HCT116 (cell line): ENCODE results near the gene CFAP74. TPM values are rescaled to one million over a fixed set of nuclear protein-coding genes. Genes with fewer than 3 reads are reported as not detected.

Experiments used
- ATAC-seq: fragments of 200-7000 bp; cut with Tn5 transposase; 2 replicates; pipeline ENCODE4 v1.9.1; 2020; ENCODE audit warnings: mild to moderate bottlenecking, moderate library complexity
- BruUV-seq: library from RNA; stranded (reverse); fragments of 400-500 nt; replicated peaks from 2 replicates; lab custom pipeline; 2021; lab: Mats Ljungman, UMichigan
- CTCF ChIA-PET: fragments of 300-600 bp; sonication (Branson Sonifier 250); formaldehyde crosslinking; loops from one replicate; lab custom pipeline; 2021; ENCODE audit warnings: antibody characterized with exemption; lab: Charles Lee
- POLR2A ChIA-PET: fragments of 300-600, 350-600 bp; sonication (Branson Sonifier 250); formaldehyde crosslinking; loops from one replicate; lab custom pipeline; 2021; ENCODE audit warnings: antibody characterized with exemption; lab: Charles Lee
- RAD21 ChIA-PET, 2 experiments: fragments of 300-600 bp; sonication (Branson Sonifier 250); formaldehyde crosslinking; loops; one replicate each; lab custom pipeline; 2023; ENCODE audit warnings: low total read pairs in 2 of 2; ENCODE audit not compliant: uncharacterized antibody in 2 of 2, unreplicated experiment in 2 of 2, low non-redundant PET in 1 of 2; lab: Charles Lee
- DNase-seq: peaks from one replicate; pipeline ENCODE4 v3.0.0-alpha.2; 2010; ENCODE audit warnings: low read depth, low spot score
- H2AFZ ChIP-seq: fragments of 200-600 bp; shearing (Covaris generic), sonication (generic); 2 replicates; pipeline ENCODE4 v1.6.1; 2017; ENCODE audit warnings: low read depth, mixed run types, mixed read lengths, antibody characterized with exemption, low read length; ENCODE audit not compliant: poor library complexity, severe bottlenecking
- H3K27ac ChIP-seq: 2 replicates; pipeline ENCODE4 v1.5.1; 2012; ENCODE audit warnings: low read depth, low read length
- H3K27me3 ChIP-seq: fragments of 200-600 bp; sonication (generic); 2 replicates; pipeline ENCODE4 v1.6.1; 2016; ENCODE audit warnings: mixed run types, low read length, mixed read lengths; ENCODE audit not compliant: insufficient read depth
- H3K36me3 ChIP-seq, 2 experiments: fragments of 200-500 bp in 1 of 2; fragments of 200-600 bp in 1 of 2; sonication (Bioruptor generic) in 1 of 2; sonication (generic) in 1 of 2; 2 replicates each; pipeline versions ENCODE4 v1.5.1 to v1.6.1; 2014 to 2016; ENCODE audit warnings: low read length in 2 of 2, inconsistent platforms in 1 of 2, mixed read lengths in 1 of 2, mixed run types in 1 of 2; ENCODE audit not compliant: insufficient read depth in 2 of 2, control insufficient read depth in 1 of 2
- H3K4me1 ChIP-seq, 2 experiments: fragments of 200-600 bp in 1 of 2; sonication (generic) in 1 of 2; 2 replicates each; pipeline versions ENCODE4 v1.5.1 to v1.6.1; 2012 to 2017; ENCODE audit warnings: low read length in 2 of 2, inconsistent platforms in 1 of 2, mild to moderate bottlenecking in 1 of 2, mixed read lengths in 1 of 2, mixed run types in 1 of 2, moderate library complexity in 1 of 2; ENCODE audit not compliant: insufficient read depth in 2 of 2, control insufficient read depth in 1 of 2
- H3K4me2 ChIP-seq: fragments of 200-600 bp; sonication (generic); 2 replicates; pipeline ENCODE4 v1.6.1; 2017; ENCODE audit warnings: mixed run types, low read length, mixed read lengths
- H3K4me3 ChIP-seq, 2 experiments: fragments of 200-600 bp in 1 of 2; sonication (generic) in 1 of 2; replicated peaks in 1 of 2; 2 replicates each; pipeline ENCODE4 v1.5.1; 2011 to 2016; ENCODE audit warnings: low read length in 2 of 2, control low read depth in 1 of 2, low read depth in 1 of 2, mild to moderate bottlenecking in 1 of 2, mixed read lengths in 1 of 2, mixed run types in 1 of 2
- H3K79me2 ChIP-seq: fragments of 200-600 bp; sonication (generic); 2 replicates; pipeline ENCODE4 v1.6.1; 2017; ENCODE audit warnings: mild to moderate bottlenecking, mixed run types, low read length, moderate library complexity, mixed read lengths; ENCODE audit not compliant: insufficient read depth
- H3K9ac ChIP-seq: fragments of 200-600 bp; sonication (generic); 2 replicates; pipeline ENCODE4 v1.6.1; 2016; ENCODE audit warnings: low read length, mixed read lengths
- H3K9me2 ChIP-seq: fragments of 200-600 bp; sonication (generic), shearing (Covaris generic); 2 replicates; pipeline ENCODE4 v1.6.1; 2017; ENCODE audit warnings: mixed run types, mild to moderate bottlenecking, moderate library complexity; ENCODE audit not compliant: insufficient read depth
- H3K9me3 ChIP-seq, 2 experiments: fragments of 200-500 bp in 1 of 2; fragments of 200-600 bp in 1 of 2; sonication (Bioruptor generic) in 1 of 2; sonication (generic) in 1 of 2; 2 replicates each; pipeline ENCODE4 v1.6.1; 2014 to 2017; ENCODE audit warnings: low read length in 2 of 2, mixed read lengths in 2 of 2, inconsistent platforms in 1 of 2, low read depth in 1 of 2, mild to moderate bottlenecking in 1 of 2, mixed run types in 1 of 2, moderate library complexity in 1 of 2; ENCODE audit not compliant: control insufficient read depth in 1 of 2, insufficient read depth in 1 of 2
- H4K20me1 ChIP-seq: fragments of 200-600 bp; sonication (generic), shearing (Covaris generic); 2 replicates; pipeline ENCODE4 v1.6.1; 2017; ENCODE audit warnings: mixed run types, mild to moderate bottlenecking, moderate library complexity; ENCODE audit not compliant: insufficient read depth
- ATF3 ChIP-seq: IDR thresholded peaks from 2 replicates; pipeline ENCODE4 v1.6.1; 2012
- CBX3 ChIP-seq: IDR thresholded peaks from 2 replicates; pipeline ENCODE4 v1.6.1; 2012; ENCODE audit warnings: low read depth
- CEBPB ChIP-seq: IDR thresholded peaks from 2 replicates; pipeline ENCODE4 v1.6.1; 2012; ENCODE audit warnings: low read depth
- CTCF ChIP-seq, 3 experiments: fragments of 200-600 bp in 1 of 3; sonication (generic) in 1 of 3; IDR thresholded peaks in 2 of 3; conservative IDR thresholded peaks in 1 of 3; 2 replicates each; pipeline ENCODE4 v1.5.1; 2012 to 2017; ENCODE audit warnings: low read depth in 2 of 3, low read length in 2 of 3, antibody characterized with exemption in 1 of 3, borderline replicate concordance in 1 of 3, control low read depth in 1 of 3, mild to moderate bottlenecking in 1 of 3, mixed read lengths in 1 of 3, mixed run types in 1 of 3, moderate library complexity in 1 of 3; ENCODE audit not compliant: insufficient read depth in 1 of 3
- EGR1 ChIP-seq: IDR thresholded peaks from 2 replicates; pipeline ENCODE4 v1.6.1; 2012; ENCODE audit warnings: low read depth
- EZH2 ChIP-seq: fragments of 200-600 bp; sonication (generic); IDR thresholded peaks from 2 replicates; pipeline ENCODE4 v1.6.1; 2017; ENCODE audit warnings: antibody characterized with exemption, mixed run types
- EZH2phosphoT487 ChIP-seq: fragments of 200-600 bp; IDR thresholded peaks from 2 replicates; pipeline ENCODE4 v1.6.1; 2018; ENCODE audit warnings: antibody characterized with exemption, borderline replicate concordance
- POLR2AphosphoS5 ChIP-seq: IDR thresholded peaks from 2 replicates; pipeline ENCODE4 v1.6.1; 2011; ENCODE audit warnings: mild to moderate bottlenecking, low read depth, low read length, moderate library complexity
- RAD21 ChIP-seq: IDR thresholded peaks from 2 replicates; pipeline ENCODE4 v1.6.1; 2012; ENCODE audit warnings: low read depth, mild to moderate bottlenecking
- REST ChIP-seq: IDR thresholded peaks from 2 replicates; pipeline ENCODE4 v1.6.1; 2012; ENCODE audit warnings: low read depth
- SIN3A ChIP-seq: IDR thresholded peaks from 2 replicates; pipeline ENCODE4 v1.6.1; 2012; ENCODE audit warnings: low read depth
- SRF ChIP-seq: IDR thresholded peaks from 2 replicates; pipeline ENCODE4 v1.6.1; 2012; ENCODE audit warnings: low read depth
- YY1 ChIP-seq: IDR thresholded peaks from 2 replicates; pipeline ENCODE4 v1.6.1; 2011; ENCODE audit warnings: low read length, low read depth, moderate library complexity, mild to moderate bottlenecking; ENCODE audit not compliant: insufficient replicate concordance; ENCODE audit errors: extremely low read depth
- ZBTB33 ChIP-seq: IDR thresholded peaks from 2 replicates; pipeline ENCODE4 v1.6.1; 2011; ENCODE audit warnings: mild to moderate bottlenecking, low read length, moderate library complexity; ENCODE audit not compliant: insufficient replicate concordance; ENCODE audit errors: extremely low read depth
- ZFX ChIP-seq: fragments of 450-650 bp; IDR thresholded peaks from 2 replicates; pipeline ENCODE4 v1.6.1; 2017
- ZNF274 ChIP-seq: fragments of 200-500 bp; sonication (Bioruptor generic); IDR thresholded peaks from 2 replicates; pipeline ENCODE4 v1.6.1; 2014; ENCODE audit warnings: mild to moderate bottlenecking, low read depth, low read length, inconsistent platforms
- intact Hi-C: fragments of 100-400 bp; cut with micrococcal nuclease; formaldehyde crosslinking; loops from 2 replicates; pipeline ENCODE4 v1.10.0; 2022
- total RNA-seq: library from RNA; stranded (reverse); gene quantifications from one replicate; pipeline ENCODE4 v1.2.1, GENCODE V29; 2021; ENCODE audit not compliant: unreplicated experiment

CFAP74 gene
- total RNA-seq, 1 experiment from 2014 or later: 4.9 TPM

- TF ChIP-seq CEBPB (no peak), EZH2 (no peak), ZNF274 (no peak), EZH2phosphoT487 (no peak), YY1 (no peak)
Observed at GRCh38 chr1:1895456-1896336, 107.9 kb downstream of the CFAP74 start (continued).

GRCh38 chr1:1895060-1895418 is 108.5 kb downstream of the CFAP74 start:
- Histone ChIP-seq H3K9ac (no peak overlapping the region), H3K27me3 (no peaks in the 10 kb centered on the region), H3K27ac (peak overlapping the region; percentile 6; the same call in 1 of the 2 replicates), H3K36me3 (no peaks in the 10 kb centered on the region), H3K79me2 (peaks cover 2% of the 10 kb centered on the region), H3K9me3 (no peaks in the 10 kb centered on the region), H4K20me1 (no peaks in the 10 kb centered on the region), H3K4me2 (peak overlapping the region; percentile 37; the same call in 1 of the 2 replicates), H3K4me3 (no peak overlapping the region), H3K9me2 (no peaks in the 10 kb centered on the region), H2AFZ (no peak overlapping the region), H3K4me1 (peaks cover 32 to 49% of the 10 kb centered on the region in 2 experiments)
- ChIA-PET RAD21 (no interaction called here), POLR2A (interaction anchor here (1.6 kb wide), 1 partner anchor 14 kb away, joined by 5 read pairs; no protein-coding TSS in a partner anchor), CTCF (interaction anchor here (1.2 kb wide), 1 partner anchor 11 kb away, joined by 5 read pairs; no protein-coding TSS in a partner anchor)
- DNase-seq: no peak
- intact Hi-C loops: no loop called here
- BruUV-seq: no TSS peak
- no peak for ATAC-seq
- TF ChIP-seq ATF3 (no peak), SRF (no peak), ZFX (no peak), RAD21 (no peak), CTCF (IDR thresholded peaks at IDR 0.05 in 2 of 3, conservative IDR thresholded peaks at IDR 0.05 in 1 of 3; ENCODE audit: borderline replicate concordance in 1 of 3, insufficient read depth in 1 of 3, low read depth in 2 of 3, low read length in 2 of 3) (no peak), CBX3 (no peak), POLR2AphosphoS5 (no peak), SIN3A (no peak), EZH2 (no peak), ZBTB33 (no peak), EZH2phosphoT487 (no peak), EGR1 (no peak), REST (no peak)
